Keratinocyte (primary cell): Measurements from ENCODE around the gene NCOA7. TPM values are rescaled to one million over a fixed set of nuclear protein-coding genes. Genes with fewer than 3 reads are reported as not detected.

Experiments used
- DNase-seq: peaks from one replicate; pipeline ENCODE4 v3.0.0-alpha.2; 2011; ENCODE audit warnings: low read depth, missing footprints, low spot score
- FAIRE-seq: peaks from 2 replicates; lab custom pipeline; 2011; peaks lifted over from hg19 to GRCh38; lab: Jason Lieb, UNC
- H2AFZ ChIP-seq: 2 replicates; pipeline ENCODE4 v1.6.0; 2012; ENCODE audit warnings: low read length, control low read depth, inconsistent platforms; ENCODE audit not compliant: control insufficient read depth
- H3K27ac ChIP-seq: 2 replicates; pipeline ENCODE4 v1.5.1; 2011; ENCODE audit warnings: low read length; ENCODE audit not compliant: control insufficient read depth, insufficient read depth
- H3K27me3 ChIP-seq: 3 replicates; pipeline ENCODE4 v1.6.0; 2011; ENCODE audit warnings: low read length; ENCODE audit not compliant: control insufficient read depth, insufficient read depth; ENCODE audit errors: extremely low read depth
- H3K36me3 ChIP-seq, 2 experiments: 2 replicates in 1 of 2; 3 replicates in 1 of 2; pipeline ENCODE4 v1.5.1; 2011; ENCODE audit warnings: low read length in 2 of 2, mild to moderate bottlenecking in 1 of 2; ENCODE audit not compliant: control insufficient read depth in 2 of 2, insufficient read depth in 2 of 2; ENCODE audit errors: extremely low read depth in 1 of 2
- H3K4me1 ChIP-seq: 3 replicates; pipeline ENCODE4 v1.5.1; 2011; ENCODE audit warnings: low read length; ENCODE audit not compliant: control insufficient read depth, insufficient read depth; ENCODE audit errors: extremely low read depth
- H3K4me2 ChIP-seq: 3 replicates; pipeline ENCODE4 v1.6.0; 2011; ENCODE audit warnings: low read depth, low read length; ENCODE audit not compliant: control insufficient read depth, insufficient read depth; ENCODE audit errors: extremely low read depth
- H3K4me3 ChIP-seq, 3 experiments: fragments of 200-600 bp in 1 of 3; sonication (generic) in 1 of 3; 2 replicates in 2 of 3; 3 replicates in 1 of 3; pipeline ENCODE4 v1.5.1; 2011 to 2016; ENCODE audit warnings: low read length in 3 of 3, mild to moderate bottlenecking in 3 of 3, control low read depth in 2 of 3, inconsistent platforms in 1 of 3, low read depth in 1 of 3, mixed read lengths in 1 of 3, mixed run types in 1 of 3, moderate library complexity in 1 of 3; ENCODE audit not compliant: control insufficient read depth in 2 of 3, insufficient read depth in 2 of 3; ENCODE audit errors: extremely low read depth in 1 of 3
- H3K79me2 ChIP-seq: 2 replicates; pipeline ENCODE4 v1.6.0; 2012; ENCODE audit warnings: low read length; ENCODE audit not compliant: control insufficient read depth, insufficient read depth
- H3K9ac ChIP-seq: 3 replicates; pipeline ENCODE4 v1.6.0; 2011; ENCODE audit warnings: low read length; ENCODE audit not compliant: control insufficient read depth, insufficient read depth; ENCODE audit errors: extremely low read depth
- H3K9me1 ChIP-seq: 3 replicates; pipeline ENCODE4 v1.6.0; 2011; ENCODE audit warnings: low read length; ENCODE audit not compliant: control insufficient read depth, insufficient read depth; ENCODE audit errors: extremely low read depth
- H3K9me3 ChIP-seq: 2 replicates; pipeline ENCODE4 v1.5.1; 2012; ENCODE audit warnings: low read depth, low read length; ENCODE audit not compliant: control insufficient read depth
- H4K20me1 ChIP-seq: 3 replicates; pipeline ENCODE4 v1.6.0; 2011; ENCODE audit warnings: low read length; ENCODE audit not compliant: control insufficient read depth, insufficient read depth; ENCODE audit errors: extremely low read depth
- CTCF ChIP-seq, 3 experiments: IDR thresholded peaks in 1 of 3; conservative IDR thresholded peaks in 1 of 3; optimal IDR thresholded peaks in 1 of 3; 2 replicates in 2 of 3; 3 replicates in 1 of 3; pipeline versions ENCODE3 to v1.5.1; 2011; ENCODE audit warnings: low read length in 3 of 3, mild to moderate bottlenecking in 3 of 3, moderate library complexity in 2 of 3, control low read depth in 1 of 3, inconsistent platforms in 1 of 3; ENCODE audit not compliant: insufficient read depth in 2 of 3; ENCODE audit errors: extremely low read depth in 1 of 3
- EZH2 ChIP-seq: IDR thresholded peaks from one replicate; pipeline ENCODE4 v1.6.1; 2012; ENCODE audit warnings: inconsistent platforms, mild to moderate bottlenecking, low read length, moderate library complexity
- dilution Hi-C: fragments of 300-500 bp; cut with MboI; formaldehyde crosslinking; loops from one replicate; pipeline ENCODE4 v1.7.0; 2020; ENCODE audit warnings: low sequenced_read_pairs; ENCODE audit not compliant: extremely low pct_ligation_motif_present
- polyA plus RNA-seq, 5 experiments: library from polyadenylated mRNA; depleted of rRNA in 3 of 5; stranded (reverse) in 3 of 5; stranded (forward) in 1 of 5; unstranded in 1 of 5; fragments of >200 nt; gene quantifications; 1 replicate in 1 of 5; 2 replicates in 3 of 5; 3 replicates in 1 of 5; pipeline versions ENCODE4 v1.2.1 to v1.2.3, GENCODE V29; 2011 to 2012; ENCODE audit warnings: missing spikeins in 2 of 5, low read depth in 1 of 5, low replicate concordance in 1 of 5

The NCOA7 gene
- polyA plus RNA-seq, 1 donor (not counting 4 experiments of a cell fraction or from before 2014, with no cell fraction given): 20.5 TPM

- dilution Hi-C loops: no loop called here
Observed at GRCh38 chr6:125819535-125820326, 29.0 kb downstream of the NCOA7 start.

GRCh38 chr6:125821825-125822281, 31.1 kb downstream of the NCOA7 start:
- Histone ChIP-seq H3K4me1 (no peaks in the 10 kb centered on the region), H3K9ac (no peak overlapping the region), H3K4me2 (no peak overlapping the region), H3K27me3 (no peaks in the 10 kb centered on the region), H3K9me1 (peaks cover 2% of the 10 kb centered on the region), H3K4me3 (no peak overlapping the region), H2AFZ (no peak overlapping the region), H3K9me3 (no peaks in the 10 kb centered on the region), H3K36me3 (peaks cover 0 to 2% of the 10 kb centered on the region in 2 experiments), H3K79me2 (no peaks in the 10 kb centered on the region), H3K27ac (no peak overlapping the region), H4K20me1 (no peaks in the 10 kb centered on the region)
- dilution Hi-C loops: no loop called here
- no peak for FAIRE-seq
- no peak for TF ChIP-seq EZH2
- TF ChIP-seq CTCF (optimal IDR thresholded peaks at IDR 0.05 in 1 of 3, IDR thresholded peaks at IDR 0.05 in 1 of 3, conservative IDR thresholded peaks at IDR 0.05 in 1 of 3; ENCODE audit: extremely low read depth in 1 of 3, insufficient read depth in 2 of 3, low read length in 3 of 3): no peak
- DNase-seq: no peak

More at GRCh38 chr6:125819535-125820326, 29.0 kb downstream of the NCOA7 start:
- H3K36me3 ChIP-seq: peaks cover 0 to 2% of the 10 kb centered on the region in 2 experiments
- no peak overlapping the region for H3K27ac ChIP-seq
- no peak overlapping the region for H3K4me3 ChIP-seq
- TF ChIP-seq CTCF (optimal IDR thresholded peaks at IDR 0.05 in 1 of 3, IDR thresholded peaks at IDR 0.05 in 1 of 3, conservative IDR thresholded peaks at IDR 0.05 in 1 of 3; ENCODE audit: extremely low read depth in 1 of 3, insufficient read depth in 2 of 3, low read length in 3 of 3) (no peak), EZH2 (no peak)
- no peak overlapping the region for H2AFZ ChIP-seq
- no peak overlapping the region for H3K4me2 ChIP-seq
- H3K79me2 ChIP-seq: no peaks in the 10 kb centered on the region
- FAIRE-seq (no peak), DNase-seq (no peak)
- no peaks in the 10 kb centered on the region for H3K9me3 ChIP-seq
- H4K20me1 ChIP-seq: no peaks in the 10 kb centered on the region
- no peaks in the 10 kb centered on the region for H3K9me1 ChIP-seq
- no peaks in the 10 kb centered on the region for H3K27me3 ChIP-seq
- H3K4me1 ChIP-seq: no peaks in the 10 kb centered on the region
- H3K9ac ChIP-seq: no peak overlapping the region
